Activated T-helper 2 cell treated with anti-CD3 and anti-CD28 coated beads, Interferon-gamma antibody, Interleukin-2, Interleukin-4, amounts not matched to agents 10 μg/mL and 5 μg/mL and 100 μg/mL, durations not matched to agents 14 hours and 24 hours and 36 hours (primary cell): ENCODE results near the gene PNKD. TPM values are rescaled to one million over a fixed set of nuclear protein-coding genes. Genes with fewer than 3 reads are reported as not detected.

Experiments
- DNase-seq: peaks from one replicate; pipeline ENCODE4 v3.0.0; 2021; ENCODE audit warnings: low spot score
- H3K27ac Mint-ChIP-seq: one replicate; pipeline ENCODE4 v1.8.0; 2021; ENCODE audit warnings: mixed read lengths
- H3K27me3 Mint-ChIP-seq: one replicate; pipeline ENCODE4 v1.8.0; 2021; ENCODE audit warnings: low read depth, mixed read lengths
- H3K36me3 Mint-ChIP-seq: one replicate; pipeline ENCODE4 v1.8.0; 2021; ENCODE audit warnings: low read depth, mixed read lengths
- H3K4me1 Mint-ChIP-seq: one replicate; pipeline ENCODE4 v1.8.0; 2021; ENCODE audit warnings: low read depth, mixed read lengths
- H3K4me3 Mint-ChIP-seq: one replicate; pipeline ENCODE4 v1.8.0; 2021; ENCODE audit warnings: low read depth, mild to moderate bottlenecking, moderate library complexity, mixed read lengths
- H3K9me3 Mint-ChIP-seq: one replicate; pipeline ENCODE4 v1.8.0; 2021; ENCODE audit warnings: mixed read lengths
- intact Hi-C: fragments of 100-400 bp; cut with micrococcal nuclease; formaldehyde crosslinking; loops from one replicate; pipeline ENCODE4 v1.15.1; 2023
- total RNA-seq: library from RNA; stranded (reverse); gene quantifications from 2 replicates; pipeline ENCODE4 v1.2.3, GENCODE V29; 2022

The PNKD gene
- total RNA-seq, 1 donor from 2014 or later: 20.8 TPM

GRCh38 chr2:218332920-218333645 lies 62.8 kb downstream of the PNKD start:
- peak overlapping the region; percentile 57 for H3K27ac Mint-ChIP-seq
- peaks cover 1% of the 10 kb centered on the region for H3K4me1 Mint-ChIP-seq
- H3K27me3 Mint-ChIP-seq: peaks cover 3% of the 10 kb centered on the region
- no peak for DNase-seq
- no peaks in the 10 kb centered on the region for H3K36me3 Mint-ChIP-seq
- intact Hi-C loops: no loop called here
- no peak overlapping the region for H3K4me3 Mint-ChIP-seq
- no peaks in the 10 kb centered on the region for H3K9me3 Mint-ChIP-seq

GRCh38 chr2:218334531-218334930 lies 64.2 kb downstream of the PNKD start:
- Mint-ChIP-seq H3K36me3 (no peaks in the 10 kb centered on the region), H3K27ac (no peak overlapping the region), H3K27me3 (peaks cover 3% of the 10 kb centered on the region), H3K4me1 (peaks cover 1% of the 10 kb centered on the region), H3K4me3 (no peak overlapping the region), H3K9me3 (no peaks in the 10 kb centered on the region)
- no peak for DNase-seq
- intact Hi-C loops: no loop called here

GRCh38 chr2:218340656-218341055 lies 70.3 kb downstream of the PNKD start:
- H3K9me3 Mint-ChIP-seq: no peaks in the 10 kb centered on the region

GRCh38 chr2:218341381-218341780 lies 71.1 kb downstream of the PNKD start:
- Mint-ChIP-seq H3K27ac (no peak overlapping the region), H3K27me3 (peaks cover 3% of the 10 kb centered on the region), H3K4me3 (no peak overlapping the region), H3K9me3 (no peaks in the 10 kb centered on the region), H3K36me3 (no peaks in the 10 kb centered on the region), H3K4me1 (no peaks in the 10 kb centered on the region)
- intact Hi-C loops: no loop called here
- DNase-seq: no peak

More at GRCh38 chr2:218340656-218341055, 70.3 kb downstream of the PNKD start:
- peaks cover 3% of the 10 kb centered on the region for H3K27me3 Mint-ChIP-seq
- no peak for DNase-seq
- no peak overlapping the region for H3K4me3 Mint-ChIP-seq
- H3K27ac Mint-ChIP-seq: no peak overlapping the region
- no peaks in the 10 kb centered on the region for H3K4me1 Mint-ChIP-seq
- H3K36me3 Mint-ChIP-seq: no peaks in the 10 kb centered on the region
- intact Hi-C loops: no loop called here

GRCh38 chr2:218342837-218343236 lies 72.5 kb downstream of the PNKD start:
- Mint-ChIP-seq H3K36me3 (no peaks in the 10 kb centered on the region), H3K27ac (no peak overlapping the region), H3K27me3 (no peaks in the 10 kb centered on the region), H3K9me3 (no peaks in the 10 kb centered on the region), H3K4me3 (no peak overlapping the region), H3K4me1 (no peaks in the 10 kb centered on the region)
- intact Hi-C loops: no loop called here
- no peak for DNase-seq

GRCh38 chr2:218343591-218343990 lies 73.3 kb downstream of the PNKD start:
- no peak overlapping the region for H3K27ac Mint-ChIP-seq
- H3K4me3 Mint-ChIP-seq: no peak overlapping the region
- no peak for DNase-seq
- H3K36me3 Mint-ChIP-seq: no peaks in the 10 kb centered on the region
- H3K4me1 Mint-ChIP-seq: no peaks in the 10 kb centered on the region
- intact Hi-C loops: no loop called here
- no peaks in the 10 kb centered on the region for H3K27me3 Mint-ChIP-seq
- no peaks in the 10 kb centered on the region for H3K9me3 Mint-ChIP-seq

- Mint-ChIP-seq H3K4me3 (no peak overlapping the region), H3K36me3 (no peaks in the 10 kb centered on the region), H3K9me3 (no peaks in the 10 kb centered on the region), H3K27me3 (no peaks in the 10 kb centered on the region), H3K27ac (no peak overlapping the region), H3K4me1 (no peaks in the 10 kb centered on the region)
- no peak for DNase-seq
- intact Hi-C loops: no loop called here
Observed at GRCh38 chr2:218344090-218344754, 73.9 kb downstream of the PNKD start.

- no peaks in the 10 kb centered on the region for H3K27me3 Mint-ChIP-seq
- no peaks in the 10 kb centered on the region for H3K4me1 Mint-ChIP-seq
- intact Hi-C loops: no loop called here
- no peaks in the 10 kb centered on the region for H3K9me3 Mint-ChIP-seq
- no peak for DNase-seq
- no peak overlapping the region for H3K27ac Mint-ChIP-seq
- no peaks in the 10 kb centered on the region for H3K36me3 Mint-ChIP-seq
- no peak overlapping the region for H3K4me3 Mint-ChIP-seq
Observed at GRCh38 chr2:218344755-218345417, 74.6 kb downstream of the PNKD start.

GRCh38 chr2:218345491-218346236 lies 75.3 kb downstream of the PNKD start:
- Mint-ChIP-seq H3K4me3 (no peak overlapping the region), H3K4me1 (no peaks in the 10 kb centered on the region), H3K27ac (no peak overlapping the region), H3K27me3 (no peaks in the 10 kb centered on the region), H3K9me3 (no peaks in the 10 kb centered on the region), H3K36me3 (no peaks in the 10 kb centered on the region)
- no peak for DNase-seq
- intact Hi-C loops: no loop called here

GRCh38 chr2:218347172-218347571 lies 76.9 kb downstream of the PNKD start:
- peaks cover 3% of the 10 kb centered on the region for H3K27me3 Mint-ChIP-seq
- H3K9me3 Mint-ChIP-seq: peaks cover 6% of the 10 kb centered on the region
- intact Hi-C loops: no loop called here
- H3K27ac Mint-ChIP-seq: no peak overlapping the region
- no peaks in the 10 kb centered on the region for H3K36me3 Mint-ChIP-seq
- H3K4me1 Mint-ChIP-seq: no peaks in the 10 kb centered on the region
- H3K4me3 Mint-ChIP-seq: no peak overlapping the region
- DNase-seq: no peak

GRCh38 chr2:218354045-218354444 lies 83.7 kb downstream of the PNKD start:
- peaks cover 7% of the 10 kb centered on the region for H3K27me3 Mint-ChIP-seq
- no peaks in the 10 kb centered on the region for H3K36me3 Mint-ChIP-seq
- no peak overlapping the region for H3K27ac Mint-ChIP-seq
- no peaks in the 10 kb centered on the region for H3K4me1 Mint-ChIP-seq
- intact Hi-C loops: no loop called here
- H3K4me3 Mint-ChIP-seq: no peak overlapping the region
- no peak for DNase-seq
- peaks cover 6% of the 10 kb centered on the region for H3K9me3 Mint-ChIP-seq

- Mint-ChIP-seq H3K4me1 (no peaks in the 10 kb centered on the region), H3K36me3 (no peaks in the 10 kb centered on the region), H3K27ac (no peak overlapping the region), H3K27me3 (peaks cover 7% of the 10 kb centered on the region), H3K4me3 (no peak overlapping the region), H3K9me3 (peaks cover 6% of the 10 kb centered on the region)
- intact Hi-C loops: no loop called here
- no peak for DNase-seq
Observed at GRCh38 chr2:218354850-218355443, 84.6 kb downstream of the PNKD start.
